CD4-positive, alpha-beta T cell treated with Interferon alpha-2 for 1 hour (primary cell): ENCODE measurements around the gene SYT9.
A peak's percentile ranks its signal among the peaks of the same experiment; 100 is the strongest.
"Not testable (repeated sequence)": the region's sequence is repeated elsewhere in the genome, so short reads cannot be mapped to it uniquely, and the experiment has no call there.

Experiments used
- DNase-seq, 2 donors: peaks; one replicate each; pipeline ENCODE4 v3.0.0-alpha.2; 2020 to 2022

Gene SYT9

DNA sequence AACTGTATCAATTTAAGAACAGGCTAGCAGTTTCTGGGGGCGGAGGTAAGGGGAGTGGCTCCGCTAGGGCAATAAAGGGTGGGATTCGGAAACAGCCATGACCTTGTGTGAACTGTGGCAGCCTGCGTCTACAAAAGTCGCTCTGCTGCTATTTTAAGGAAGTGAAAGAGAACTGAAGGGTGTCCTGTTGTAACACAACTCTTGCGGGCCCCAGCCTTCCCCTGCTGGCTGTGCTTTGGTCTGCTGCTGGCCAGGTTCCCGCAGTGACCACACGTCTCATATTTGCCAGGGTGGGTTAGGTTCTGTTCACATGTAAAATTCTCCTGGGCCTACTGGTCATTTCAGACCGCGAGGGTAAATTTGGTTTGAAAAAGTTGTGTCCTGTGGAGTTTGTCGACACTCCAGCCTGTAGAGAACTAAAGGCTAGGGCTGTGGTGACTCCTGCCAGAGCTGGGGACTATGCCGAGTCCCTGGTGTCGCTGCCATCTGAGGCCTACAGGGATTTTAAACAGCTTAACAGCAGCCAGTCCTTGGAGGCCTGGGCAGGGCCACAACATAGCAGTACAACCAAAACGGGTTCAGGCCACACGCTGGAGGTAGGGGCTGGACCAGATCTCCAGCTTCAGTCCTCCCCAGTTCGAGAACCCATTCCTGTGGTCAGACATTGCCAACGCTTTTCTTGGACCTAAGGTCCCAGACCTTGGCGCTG is 261.0 kb downstream of the SYT9 start:
- DNase-seq = peak; percentile 31 to 78

DNA sequence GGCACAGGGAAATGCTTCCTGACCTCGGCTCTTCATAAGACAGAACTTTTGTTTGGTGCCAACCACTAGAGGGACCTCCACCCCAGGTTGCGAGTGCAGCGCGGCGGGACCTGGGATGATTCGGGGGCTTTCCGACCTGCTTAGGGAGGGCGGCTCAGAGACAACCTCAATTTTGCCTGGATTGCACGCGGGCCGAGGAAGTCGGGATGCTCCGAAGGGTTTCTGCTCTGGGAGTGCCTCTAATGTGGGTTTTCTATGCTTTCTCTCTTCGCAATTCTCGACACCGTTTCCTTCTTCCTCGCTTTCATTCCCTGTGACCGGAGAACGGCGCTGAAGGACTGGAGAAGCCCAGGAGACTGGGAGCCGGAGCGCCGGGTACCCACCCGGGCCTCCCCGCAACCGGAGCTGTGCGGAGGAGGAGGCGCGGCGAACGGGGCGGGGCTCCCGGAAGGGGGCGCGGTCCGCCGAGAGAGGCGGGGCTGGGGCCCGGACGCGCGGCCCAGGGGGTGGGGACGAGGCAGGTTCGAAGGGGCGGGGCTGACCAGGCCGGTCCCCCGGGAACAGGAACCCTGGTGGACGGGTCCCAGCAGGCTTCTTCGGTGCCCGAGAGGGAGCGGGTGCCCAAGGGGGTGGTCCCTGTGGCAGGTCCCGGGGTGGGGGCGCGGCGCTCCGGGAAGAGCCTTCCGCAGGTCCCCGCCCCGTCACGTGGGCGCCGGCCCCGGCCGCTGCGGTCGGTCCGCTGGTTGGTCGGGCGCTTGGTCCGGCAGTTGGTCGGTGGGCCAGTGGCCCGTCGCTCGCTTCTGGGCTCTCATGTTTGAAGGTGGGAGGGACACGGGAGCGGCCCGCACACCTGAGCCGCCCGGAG is 261.8 kb downstream of the SYT9 start, which contains the start of gene PPFIBP2:
PPFIBP2 (plus strand) TSS at position 766 of the 865 bp plus-strand sequence. CDS start 35,477 bp downstream, outside the sequence.
- DNase-seq = peak; percentile 78 to 86

DNA sequence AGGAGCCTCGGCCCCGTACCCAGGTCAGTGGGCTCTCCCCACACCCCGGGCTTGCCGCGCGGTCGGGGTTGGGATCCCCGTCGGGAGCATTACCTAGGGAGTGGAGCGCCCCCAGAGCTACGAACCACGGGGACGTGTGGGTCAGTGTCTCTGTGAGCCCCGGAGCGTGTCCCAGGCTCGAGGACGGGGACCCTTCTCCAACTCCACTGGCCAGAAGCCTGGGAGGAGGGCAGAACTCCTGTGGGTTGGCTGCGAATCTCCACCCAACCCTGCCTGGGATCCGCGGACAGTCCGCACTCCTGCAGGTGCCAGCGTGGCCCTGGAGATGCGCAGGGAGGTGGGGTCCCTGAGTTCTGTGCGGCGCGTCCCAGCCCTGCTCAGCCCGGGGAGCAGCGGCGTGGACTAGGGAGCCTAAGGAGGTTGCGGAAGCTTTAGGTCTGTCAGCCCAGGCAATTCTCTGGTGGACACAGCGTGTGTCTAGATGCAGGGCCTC is 262.4 kb downstream of the SYT9 start:
- DNase-seq = peak in 1 of 2 donors; percentile 21

DNA sequence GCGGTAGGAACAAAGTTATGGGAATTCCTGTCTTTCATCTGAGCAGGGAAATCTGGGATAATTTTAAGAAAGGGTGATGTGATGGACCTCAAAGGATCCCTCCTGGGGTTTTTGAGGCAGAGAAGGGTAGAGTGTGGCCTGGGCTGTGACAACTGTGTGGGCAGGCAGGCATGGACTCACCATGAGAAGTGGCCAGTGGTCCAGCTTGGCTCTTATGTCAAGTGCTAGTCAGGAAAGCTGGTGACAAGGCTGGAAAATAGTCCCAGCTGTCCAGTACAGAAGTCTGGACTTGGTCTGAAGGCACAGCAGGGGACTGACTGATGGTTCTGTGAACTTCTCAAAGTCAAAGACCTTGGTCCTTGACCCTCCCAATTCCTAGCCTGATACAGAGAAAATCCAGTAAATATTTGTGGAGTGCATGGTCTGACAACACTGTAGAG is 263.8 kb downstream of the SYT9 start:
- DNase-seq = no peak

DNA sequence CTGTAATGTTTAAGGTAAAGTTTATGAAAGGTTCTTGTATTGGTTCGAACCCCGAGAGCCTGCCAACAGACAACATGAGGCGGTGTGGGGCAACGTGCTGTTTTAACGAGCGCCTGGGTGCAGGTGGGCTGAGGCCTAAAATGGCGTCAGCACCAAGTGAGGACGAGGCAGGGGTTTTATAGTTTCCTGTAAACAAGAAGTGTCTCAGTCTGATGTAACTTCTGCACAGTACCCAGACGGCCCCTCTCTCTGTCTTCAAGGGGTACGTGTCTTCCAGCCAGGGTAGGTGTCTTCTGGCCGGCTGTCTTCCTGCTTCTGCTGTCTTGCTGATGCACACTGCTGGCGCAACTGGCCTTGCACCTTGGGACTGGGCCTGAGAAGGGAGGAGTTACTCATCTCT is 264.8 kb downstream of the SYT9 start:
- DNase-seq = peak in 1 of 2 donors; percentile 8

DNA sequence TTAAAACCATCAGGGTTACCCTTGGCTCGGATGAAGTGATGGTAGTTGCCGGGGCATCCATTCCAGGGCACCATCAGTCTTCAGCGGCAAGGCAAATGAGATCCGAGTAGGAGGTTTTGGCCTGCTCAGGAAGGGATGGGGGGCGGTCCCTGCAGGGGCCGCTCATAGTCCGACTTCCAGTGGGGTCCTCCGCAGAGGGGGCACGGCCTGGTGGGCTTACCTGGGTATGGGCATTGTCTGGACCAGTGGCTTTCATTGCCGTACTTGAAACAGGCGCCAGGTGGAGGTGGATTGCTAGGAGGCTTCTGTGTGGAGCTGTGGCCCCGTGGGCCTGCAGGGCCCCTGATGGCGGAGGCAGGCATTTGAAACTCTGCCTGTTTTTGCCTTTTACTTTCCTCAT is 266.0 kb downstream of the SYT9 start:
- DNase-seq = not testable (repeated sequence)
